ENCODE measurements around the gene PROK1. TPM values are rescaled to one million over a fixed set of nuclear protein-coding genes. Genes with fewer than 3 reads are reported as not detected.

Gene PROK1
- total RNA-seq, 4 donors from 2014 or later: 0.38 to 2.8 (median 1.6) TPM

- no peak for DNase-seq
- intact Hi-C loops (cut with DNase I; ENCODE audit: low total_unique reads): no loop called here
- no peak overlapping the region for H3K4me3 ChIP-seq
Measured at GRCh38 chr1:110488867-110489266, 37.9 kb downstream of the PROK1 start.

DNA sequence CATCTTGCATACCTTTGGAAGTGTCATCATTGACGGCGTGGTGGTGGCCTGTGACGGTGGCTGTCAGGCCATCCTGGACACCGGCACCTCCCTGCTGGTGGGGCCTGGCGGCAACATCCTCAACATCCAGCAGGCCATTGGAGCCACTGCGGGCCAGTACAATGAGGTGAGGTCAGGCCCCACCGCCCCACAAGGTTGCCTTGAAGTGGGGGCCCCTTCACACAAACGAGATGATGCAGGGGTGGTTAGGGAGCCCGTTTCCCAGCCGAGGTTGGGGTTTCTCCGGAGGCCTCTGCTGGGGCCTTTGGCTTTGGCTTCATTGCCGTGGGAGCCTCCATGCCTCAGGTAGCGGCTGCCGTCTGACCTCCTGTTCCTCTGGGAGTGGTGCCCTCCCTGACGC, 38.5 kb downstream of the PROK1 start:
- in situ Hi-C loops (cut with MboI; ENCODE audit: low sequenced_read_pairs in 4 of 4) (no loop called here), intact Hi-C loops (cut with DNase I; ENCODE audit: low total_unique reads) (no loop called here)
- DNase-seq: no peak
- Histone ChIP-seq H3K4me1 (no peaks in the 10 kb centered on the region), H3K27me3 (no peaks in the 10 kb centered on the region), H3K36me3 (no peaks in the 10 kb centered on the region), H3K27ac (no peak overlapping the region), H3K4me3 (no peak overlapping the region), H3K9me3 (no peaks in the 10 kb centered on the region)
- TF ChIP-seq, protein P1, sequence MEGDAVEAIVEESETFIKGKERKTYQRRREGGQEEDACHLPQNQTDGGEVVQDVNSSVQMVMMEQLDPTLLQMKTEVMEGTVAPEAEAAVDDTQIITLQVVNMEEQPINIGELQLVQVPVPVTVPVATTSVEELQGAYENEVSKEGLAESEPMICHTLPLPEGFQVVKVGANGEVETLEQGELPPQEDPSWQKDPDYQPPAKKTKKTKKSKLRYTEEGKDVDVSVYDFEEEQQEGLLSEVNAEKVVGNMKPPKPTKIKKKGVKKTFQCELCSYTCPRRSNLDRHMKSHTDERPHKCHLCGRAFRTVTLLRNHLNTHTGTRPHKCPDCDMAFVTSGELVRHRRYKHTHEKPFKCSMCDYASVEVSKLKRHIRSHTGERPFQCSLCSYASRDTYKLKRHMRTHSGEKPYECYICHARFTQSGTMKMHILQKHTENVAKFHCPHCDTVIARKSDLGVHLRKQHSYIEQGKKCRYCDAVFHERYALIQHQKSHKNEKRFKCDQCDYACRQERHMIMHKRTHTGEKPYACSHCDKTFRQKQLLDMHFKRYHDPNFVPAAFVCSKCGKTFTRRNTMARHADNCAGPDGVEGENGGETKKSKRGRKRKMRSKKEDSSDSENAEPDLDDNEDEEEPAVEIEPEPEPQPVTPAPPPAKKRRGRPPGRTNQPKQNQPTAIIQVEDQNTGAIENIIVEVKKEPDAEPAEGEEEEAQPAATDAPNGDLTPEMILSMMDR (IDR thresholded peaks at IDR 0.05 in 4 of 5, conservative IDR thresholded peaks at IDR 0.05 in 1 of 5): no peak
- no peak for TF ChIP-seq POLR2A (IDR thresholded peaks at IDR 0.05)
- ATAC-seq: no peak

More at GRCh38 chr1:110488867-110489266, 37.9 kb downstream of the PROK1 start:
- no peak for TF ChIP-seq POLR2A (IDR thresholded peaks at IDR 0.05)
- TF ChIP-seq, protein P1 (IDR thresholded peaks at IDR 0.05 in 4 of 5, conservative IDR thresholded peaks at IDR 0.05 in 1 of 5): no peak
- no peaks in the 10 kb centered on the region for H3K27me3 ChIP-seq
- no peaks in the 10 kb centered on the region for H3K9me3 ChIP-seq
- H3K36me3 ChIP-seq: no peaks in the 10 kb centered on the region
- no peaks in the 10 kb centered on the region for H3K4me1 ChIP-seq
- no peak overlapping the region for H3K27ac ChIP-seq
- no peak for ATAC-seq
- in situ Hi-C loops (cut with MboI; ENCODE audit: low sequenced_read_pairs in 4 of 4): no loop called here

GRCh38 chr1:110489973-110490542, 39.1 kb downstream of the PROK1 start:
- Histone ChIP-seq H3K36me3 (no peaks in the 10 kb centered on the region), H3K27ac (no peak overlapping the region), H3K4me1 (no peaks in the 10 kb centered on the region), H3K4me3 (no peak overlapping the region), H3K27me3 (no peaks in the 10 kb centered on the region), H3K9me3 (no peaks in the 10 kb centered on the region)
- in situ Hi-C loops (cut with MboI; ENCODE audit: low sequenced_read_pairs in 4 of 4): loop anchor here in 1 of 4 donors (10.0 kb wide), 1 partner anchor 285 kb away; no protein-coding TSS in a partner anchor
- no peak for DNase-seq
- intact Hi-C loops (cut with DNase I; ENCODE audit: low total_unique reads): no loop called here
- TF ChIP-seq POLR2A (IDR thresholded peaks at IDR 0.05): no peak
- TF ChIP-seq, protein P1 (IDR thresholded peaks at IDR 0.05 in 4 of 5, conservative IDR thresholded peaks at IDR 0.05 in 1 of 5): no peak
- ATAC-seq: no peak

- in situ Hi-C loops (cut with MboI; ENCODE audit: low sequenced_read_pairs in 4 of 4): loop anchor here in 1 of 4 donors (10.0 kb wide), 1 partner anchor 286 kb away; no protein-coding TSS in a partner anchor
- H3K9me3 ChIP-seq: no peaks in the 10 kb centered on the region
- DNase-seq: no peak
- no peaks in the 10 kb centered on the region for H3K36me3 ChIP-seq
- intact Hi-C loops (cut with DNase I; ENCODE audit: low total_unique reads): no loop called here
- no peaks in the 10 kb centered on the region for H3K27me3 ChIP-seq
- H3K27ac ChIP-seq: no peak overlapping the region
- no peak for TF ChIP-seq POLR2A (IDR thresholded peaks at IDR 0.05)
- TF ChIP-seq, protein P1 (IDR thresholded peaks at IDR 0.05 in 4 of 5, conservative IDR thresholded peaks at IDR 0.05 in 1 of 5): no peak
- H3K4me3 ChIP-seq: no peak overlapping the region
- H3K4me1 ChIP-seq: no peaks in the 10 kb centered on the region
- no peak for ATAC-seq
Measured at GRCh38 chr1:110490791-110491451, 40.0 kb downstream of the PROK1 start.

Measured in gastrocnemius medialis (tissue), 4 donors.